Body of pancreas (tissue), 4 donors: ENCODE data around the gene CALR3.

Experiments
- POLR2A ChIP-seq, 3 donors: fragments of 450-650 bp; IDR thresholded peaks; one replicate each; pipeline ENCODE4 v1.6.1; 2016; ENCODE audit warnings: antibody characterized with exemption in 3 of 3, mild to moderate bottlenecking in 2 of 3
- TF ChIP-seq, protein P1 (sequence below), 7 experiments: fragments of 450-650 bp in 4 of 7; fragments of 200-600 bp in 3 of 7; sonication (generic) in 3 of 7; IDR thresholded peaks; one replicate each; pipeline ENCODE4 v1.5.1; 2016 to 2019; ENCODE audit warnings: antibody characterized with exemption in 7 of 7

DNA sequence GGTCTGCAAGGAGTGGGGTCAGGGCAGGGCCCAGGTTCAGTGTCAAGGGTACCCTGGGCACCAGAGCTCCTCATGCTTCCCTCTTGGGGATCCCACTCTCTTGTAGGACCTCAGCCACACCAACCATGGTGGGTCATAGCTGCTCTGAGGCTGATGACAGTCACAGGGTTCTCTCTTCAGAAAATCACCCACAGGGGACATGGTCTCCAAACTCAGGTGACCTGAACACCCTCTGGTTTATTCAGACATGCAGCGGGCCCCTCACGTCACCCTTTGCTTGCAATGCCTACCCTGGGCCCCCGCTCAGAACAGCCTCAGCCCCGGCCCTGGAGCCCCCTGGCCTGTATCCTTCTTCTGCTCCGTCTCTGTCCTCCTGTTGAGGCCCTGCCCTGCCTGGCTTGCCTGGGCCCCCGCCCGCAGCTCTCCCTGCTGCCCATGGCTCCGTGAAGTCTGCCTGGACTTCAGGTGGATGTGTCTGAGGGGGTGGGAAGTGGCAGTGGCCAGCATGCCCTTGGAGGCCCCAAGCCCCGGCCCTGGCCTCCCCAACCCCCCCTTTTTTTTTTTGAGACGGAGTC is 25.8 kb upstream of the CALR3 start:
- TF ChIP-seq, protein P1, sequence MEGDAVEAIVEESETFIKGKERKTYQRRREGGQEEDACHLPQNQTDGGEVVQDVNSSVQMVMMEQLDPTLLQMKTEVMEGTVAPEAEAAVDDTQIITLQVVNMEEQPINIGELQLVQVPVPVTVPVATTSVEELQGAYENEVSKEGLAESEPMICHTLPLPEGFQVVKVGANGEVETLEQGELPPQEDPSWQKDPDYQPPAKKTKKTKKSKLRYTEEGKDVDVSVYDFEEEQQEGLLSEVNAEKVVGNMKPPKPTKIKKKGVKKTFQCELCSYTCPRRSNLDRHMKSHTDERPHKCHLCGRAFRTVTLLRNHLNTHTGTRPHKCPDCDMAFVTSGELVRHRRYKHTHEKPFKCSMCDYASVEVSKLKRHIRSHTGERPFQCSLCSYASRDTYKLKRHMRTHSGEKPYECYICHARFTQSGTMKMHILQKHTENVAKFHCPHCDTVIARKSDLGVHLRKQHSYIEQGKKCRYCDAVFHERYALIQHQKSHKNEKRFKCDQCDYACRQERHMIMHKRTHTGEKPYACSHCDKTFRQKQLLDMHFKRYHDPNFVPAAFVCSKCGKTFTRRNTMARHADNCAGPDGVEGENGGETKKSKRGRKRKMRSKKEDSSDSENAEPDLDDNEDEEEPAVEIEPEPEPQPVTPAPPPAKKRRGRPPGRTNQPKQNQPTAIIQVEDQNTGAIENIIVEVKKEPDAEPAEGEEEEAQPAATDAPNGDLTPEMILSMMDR (IDR thresholded peaks at IDR 0.05), result no peak
- no peak for TF ChIP-seq POLR2A (IDR thresholded peaks at IDR 0.05)
